GM04503 (cell line): ENCODE results near the gene ACOX3.
"Not testable (repeated sequence)": the region's sequence is repeated elsewhere in the genome, so short reads cannot be mapped to it uniquely, and the experiment has no call there.

Experiments
- DNase-seq: peaks from one replicate; pipeline ENCODE4 v3.0.0-alpha.2; 2012; ENCODE audit warnings: low read depth

The ACOX3 gene

GRCh38 chr4:8433136-8433535 lies 7.4 kb downstream of the ACOX3 start:
- DNase-seq = no peak

DNA sequence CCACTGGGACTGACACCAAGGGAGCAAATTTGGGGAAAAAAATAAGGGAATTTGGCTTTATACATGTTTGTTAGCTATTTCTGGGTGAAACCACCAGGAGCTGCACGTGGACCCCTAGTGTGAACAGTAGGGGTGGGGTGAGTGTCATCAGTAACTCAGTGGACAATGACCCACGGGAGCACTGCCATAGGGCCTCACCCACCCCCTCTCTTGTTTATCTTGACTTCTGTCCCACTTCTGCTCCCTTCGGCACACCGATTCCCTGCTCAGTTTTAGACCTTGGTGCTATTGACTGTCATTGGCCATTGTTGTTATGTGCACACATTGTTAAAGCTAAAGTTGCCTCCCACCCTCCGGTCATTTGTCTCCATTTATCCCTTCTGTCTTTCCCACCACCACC lies 9.0 kb downstream of the ACOX3 start:
- DNase-seq = no peak

- DNase-seq = peak; percentile 29
These were observed 12.0 kb downstream of the ACOX3 start for GRCh38 chr4:8428288-8429097.

GRCh38 chr4:8427761-8428287 lies 12.7 kb downstream of the ACOX3 start:
- peak; percentile 27 for DNase-seq

DNA sequence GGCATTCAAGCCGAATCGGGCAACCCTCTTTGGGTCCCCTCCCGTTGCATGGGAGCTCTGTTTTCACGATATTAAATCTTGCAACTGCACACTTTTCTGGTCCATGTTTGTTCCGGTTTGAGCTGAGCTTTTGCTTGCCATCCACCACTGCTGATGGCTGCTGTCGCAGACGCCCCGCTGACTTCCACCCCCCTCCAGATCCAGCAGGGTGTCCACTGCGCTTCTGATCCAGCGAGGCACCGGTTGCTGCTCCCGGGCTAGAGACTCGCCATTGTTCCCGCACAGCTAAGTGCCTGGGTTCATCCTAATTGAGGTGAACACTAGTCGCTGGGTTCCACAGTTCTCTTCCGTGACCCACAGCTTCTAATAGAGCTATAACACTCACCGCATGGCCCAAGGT lies 13.3 kb downstream of the ACOX3 start:
- DNase-seq = no peak

DNA sequence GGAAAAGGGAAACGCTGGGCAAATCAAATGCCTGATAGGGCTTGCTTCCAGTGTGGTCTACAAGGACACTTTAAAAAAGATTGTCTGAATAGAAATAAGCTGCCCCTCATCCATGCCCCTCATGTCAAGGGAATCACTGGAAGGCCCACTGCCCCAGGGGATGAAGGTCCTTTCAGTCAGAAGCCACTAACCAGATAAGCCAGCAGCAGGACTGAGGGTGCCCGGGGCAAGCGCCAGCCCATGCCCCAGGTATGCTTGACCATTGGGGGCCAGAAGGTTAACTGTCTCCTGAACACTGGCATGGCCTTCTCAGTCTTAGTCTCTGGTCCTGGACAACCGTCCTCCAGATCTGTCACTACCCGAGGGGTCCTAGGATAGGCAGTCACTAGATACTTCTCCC lies 17.7 kb downstream of the ACOX3 start:
- DNase-seq = no peak

- no peak for DNase-seq
These were observed 18.2 kb downstream of the ACOX3 start for GRCh38 chr4:8422327-8422726.

- DNase-seq = not testable (repeated sequence)
These were observed 20.4 kb downstream of the ACOX3 start for GRCh38 chr4:8420151-8420550.

DNA sequence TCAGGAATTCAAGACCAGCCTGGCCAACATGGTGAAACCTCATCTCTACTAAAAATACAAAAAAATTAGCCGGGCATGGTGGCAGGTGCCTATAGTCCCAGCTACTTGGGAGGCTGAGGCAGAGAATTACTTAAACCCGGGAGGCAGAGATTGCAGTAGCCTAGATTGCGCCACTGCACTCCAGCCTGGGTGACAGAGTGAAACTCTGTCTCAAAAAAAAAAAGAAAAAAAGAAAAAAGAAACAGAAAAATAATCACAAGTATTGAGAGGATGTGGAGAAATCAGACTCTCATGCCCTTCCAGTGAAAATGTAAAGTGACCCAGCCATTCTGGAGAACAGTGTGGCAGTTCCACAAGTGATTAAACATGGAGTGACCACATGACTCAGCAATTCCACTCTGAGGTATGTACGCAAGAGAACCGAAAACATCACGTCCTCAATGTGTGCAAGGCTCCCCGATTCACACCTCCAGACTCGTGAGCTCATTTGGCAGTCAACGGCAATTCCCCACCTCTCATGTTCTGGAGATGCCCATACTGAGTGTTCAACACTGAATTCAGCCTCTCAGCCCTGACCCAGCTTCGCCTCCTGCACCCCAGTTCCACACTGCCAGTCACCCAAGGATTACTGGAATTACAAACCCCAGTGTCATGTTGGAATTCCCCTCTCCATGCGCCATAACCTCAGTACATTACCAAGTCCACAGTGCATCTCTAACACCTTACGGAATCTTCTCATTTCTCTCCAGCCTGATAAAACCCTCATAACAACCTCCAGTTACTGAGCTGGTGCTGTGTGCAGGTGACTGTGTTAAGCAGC lies 21.1 kb downstream of the ACOX3 start:
- DNase-seq = no peak

GRCh38 chr4:8417071-8417614 lies 23.4 kb downstream of the ACOX3 start:
- no peak for DNase-seq

GRCh38 chr4:8414377-8414776 lies 26.1 kb downstream of the ACOX3 start:
- DNase-seq = no peak

DNA sequence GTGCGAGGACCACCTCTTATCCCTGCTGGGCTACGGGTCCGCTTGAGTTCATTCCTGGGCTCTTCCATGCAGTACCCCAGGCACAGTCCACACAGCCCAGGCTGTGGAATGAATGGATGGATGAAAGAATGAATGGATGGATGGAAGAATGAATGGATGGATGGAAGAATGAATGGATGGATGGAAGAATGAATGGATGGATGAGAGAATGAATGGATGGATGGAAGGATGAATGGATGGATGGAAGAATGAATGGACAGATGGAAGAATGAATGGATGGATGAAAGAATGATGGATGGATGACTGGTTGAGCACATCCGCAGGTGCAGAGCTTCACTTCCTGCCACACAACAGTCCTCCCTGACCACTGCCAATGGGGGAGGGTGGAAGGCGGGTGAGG lies 28.2 kb downstream of the ACOX3 start:
- no peak for DNase-seq

DNA sequence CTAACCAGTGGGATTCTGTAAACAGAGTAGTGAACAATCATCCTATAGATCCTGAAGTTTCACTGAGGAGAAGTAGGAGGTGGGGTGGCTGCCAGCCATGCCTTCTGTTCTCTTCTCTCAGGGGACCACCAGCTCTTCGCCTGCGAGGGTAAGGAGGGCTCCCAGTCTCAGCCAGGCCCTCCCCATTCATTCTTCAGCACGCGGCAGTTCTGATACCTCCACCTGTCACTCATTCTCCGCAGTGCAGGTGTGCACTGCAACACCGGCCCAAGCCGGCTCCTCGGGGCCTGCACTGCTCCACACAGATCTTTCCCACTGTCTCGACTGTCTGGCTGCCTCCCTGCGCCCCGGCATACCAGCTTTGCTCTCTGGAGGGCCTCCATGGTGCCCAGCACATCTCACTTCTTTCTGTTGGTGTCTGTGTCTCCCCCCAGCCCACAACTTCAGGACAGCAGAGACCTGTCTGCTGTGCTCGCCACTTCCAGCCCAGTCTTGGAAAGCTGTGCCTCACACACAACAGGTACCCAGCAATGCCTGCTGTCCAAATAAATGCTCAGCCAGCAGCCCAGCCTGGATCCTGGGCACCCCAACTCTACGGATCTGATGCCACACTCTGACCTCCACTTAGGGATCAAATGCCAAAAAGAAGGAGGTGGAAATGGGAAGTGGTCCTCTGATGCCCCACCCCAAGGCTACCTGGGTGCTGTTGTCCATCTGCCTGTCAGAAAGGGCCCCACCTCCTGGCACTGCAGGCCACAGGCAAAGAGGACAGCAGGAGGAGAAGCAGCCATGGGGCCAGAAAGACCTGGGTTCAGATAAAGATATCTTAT lies 29.0 kb downstream of the ACOX3 start:
- DNase-seq = no peak

GRCh38 chr4:8410641-8411271 lies 29.8 kb downstream of the ACOX3 start:
- no peak for DNase-seq

- DNase-seq = no peak
These were observed 30.4 kb downstream of the ACOX3 start for GRCh38 chr4:8410066-8410625.

- no peak for DNase-seq
These were observed 31.1 kb downstream of the ACOX3 start for GRCh38 chr4:8409264-8410065.

DNA sequence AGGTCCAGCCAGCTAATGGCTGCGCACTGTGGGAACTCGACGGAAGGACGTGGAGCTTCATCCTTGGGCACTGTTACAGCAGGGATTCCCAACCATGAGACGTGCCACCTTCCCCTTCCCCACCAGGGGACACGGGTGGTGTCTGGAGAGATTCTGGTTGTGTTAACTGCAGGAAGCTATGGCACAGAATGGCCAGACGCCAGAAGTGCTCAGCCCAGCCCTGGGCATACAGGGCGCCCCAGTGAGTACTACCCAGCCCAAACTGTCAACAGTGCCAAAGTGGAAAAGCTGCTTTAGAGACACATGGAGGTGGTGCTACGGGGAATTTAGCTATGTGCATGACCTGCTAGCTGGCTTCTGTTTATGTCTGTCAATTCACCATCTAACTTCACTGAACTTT lies 32.8 kb downstream of the ACOX3 start:
- DNase-seq = no peak

- no peak for DNase-seq
These were observed 33.2 kb downstream of the ACOX3 start for GRCh38 chr4:8407316-8407715.

- DNase-seq = not testable (repeated sequence)
These were observed 33.6 kb downstream of the ACOX3 start for GRCh38 chr4:8406887-8407286.

DNA sequence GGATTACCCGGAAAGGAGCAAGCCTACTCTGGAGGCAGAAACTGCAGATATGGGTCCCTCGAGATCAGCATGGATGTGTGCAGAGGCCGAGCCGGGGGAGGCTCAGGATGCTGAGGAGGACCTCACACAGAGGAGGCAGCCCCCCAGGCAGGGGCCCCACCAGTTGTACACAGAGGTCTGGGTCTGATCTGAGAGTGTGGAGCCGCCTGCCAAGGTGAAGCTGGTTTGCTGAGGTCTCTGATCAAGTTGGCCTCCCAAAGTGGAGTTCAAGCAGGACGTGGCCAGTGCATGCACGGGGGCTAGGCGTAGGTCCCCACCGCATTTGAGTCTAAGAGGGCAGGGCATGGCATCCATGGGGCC lies 35.0 kb downstream of the ACOX3 start:
- DNase-seq = no peak
